Measurements from ENCODE around the gene BRIX1.

BRIX1 gene

DNA sequence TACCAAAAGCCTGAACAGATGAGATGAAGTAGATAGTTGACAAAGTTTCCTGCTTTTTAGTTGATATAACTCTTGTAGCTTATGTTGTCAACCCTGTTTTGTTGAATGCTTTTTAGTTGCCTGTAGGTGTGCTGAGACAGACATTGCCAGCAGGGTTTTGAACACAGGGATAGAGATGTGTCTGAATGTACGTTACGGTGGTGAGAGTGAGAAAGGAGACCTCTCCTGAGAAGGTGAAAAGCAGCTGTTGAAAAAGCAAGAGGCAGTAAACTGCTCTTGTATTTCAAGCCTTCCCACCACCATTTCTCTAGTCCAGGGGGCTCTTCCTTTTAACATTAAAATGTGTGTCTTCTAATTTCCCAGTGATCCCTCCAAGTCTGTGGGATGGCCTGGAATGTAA lies 28.5 kb downstream of the BRIX1 start:
- Histone ChIP-seq H2AFZ (ENCODE audit: low read depth, low read length, severe bottlenecking) (no peak overlapping the region), H3K27ac (ENCODE audit: low read depth, low read length) (no peak overlapping the region), H3K9ac (ENCODE audit: low read length) (no peak overlapping the region), H3K36me3 (ENCODE audit: low read length) (peaks cover 37% of the 10 kb centered on the region; the same call in 1 of the 2 replicates), H4K20me1 (ENCODE audit: low read depth, low read length) (no peaks in the 10 kb centered on the region), H3K79me2 (ENCODE audit: insufficient read depth, low read length) (no peaks in the 10 kb centered on the region), H3K9me2 (replicated peaks; ENCODE audit: insufficient read depth, low read length) (no peaks in the 10 kb centered on the region), H3K9me3 (ENCODE audit: insufficient read depth, low read length) (no peaks in the 10 kb centered on the region), H3K27me3 (ENCODE audit: low read length) (no peaks in the 10 kb centered on the region), H3K4me3 (ENCODE audit: insufficient read depth, low read length, poor library complexity, severe bottlenecking) (no peak overlapping the region), H3K4me2 (ENCODE audit: low read depth, low read length, poor library complexity, severe bottlenecking) (no peak overlapping the region), H3F3A (ENCODE audit: insufficient read depth) (no peaks in the 10 kb centered on the region)
- TF ChIP-seq EZH2phosphoT487 (conservative IDR thresholded peaks at IDR 0.05; ENCODE audit: low read length) (no peak), CTCF (IDR thresholded peaks at IDR 0.05; ENCODE audit: insufficient read depth, low read length, poor library complexity, severe bottlenecking) (no peak)

DNA sequence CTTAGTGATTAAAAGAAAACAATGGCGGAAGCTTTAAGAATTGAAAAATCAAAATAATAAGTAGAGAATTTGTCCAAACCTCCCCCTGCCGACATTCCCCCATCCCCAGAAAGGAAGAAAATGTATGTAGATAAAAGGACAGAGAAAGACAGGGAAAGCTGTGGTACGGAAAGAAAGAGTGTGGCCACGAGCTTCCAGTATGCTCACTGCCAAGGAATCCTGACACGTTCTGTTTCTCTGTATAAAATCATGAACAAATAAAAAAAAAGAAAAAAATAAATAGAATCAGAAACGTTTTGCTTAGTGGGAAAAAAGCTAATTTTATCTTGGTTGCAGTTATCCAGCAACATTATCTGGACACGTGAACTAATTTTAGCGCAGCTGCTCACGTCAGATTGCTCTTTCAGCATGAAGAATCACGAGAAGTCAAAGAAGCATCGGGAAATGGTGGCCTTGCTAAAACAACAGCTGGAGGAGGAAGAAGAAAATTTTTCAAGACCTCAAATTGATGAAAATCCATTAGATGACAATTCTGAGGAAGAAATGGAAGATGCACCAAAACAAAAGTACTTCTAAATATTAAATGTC lies 29.0 kb downstream of the BRIX1 start:
- Histone ChIP-seq H3K79me2 (ENCODE audit: insufficient read depth, low read length) (no peaks in the 10 kb centered on the region), H3K27ac (ENCODE audit: low read depth, low read length) (no peak overlapping the region), H3K4me3 (ENCODE audit: insufficient read depth, low read length, poor library complexity, severe bottlenecking) (no peak overlapping the region), H3K36me3 (ENCODE audit: low read length) (peaks cover 36% of the 10 kb centered on the region; the same call in 1 of the 2 replicates), H3K9me3 (ENCODE audit: insufficient read depth, low read length) (no peaks in the 10 kb centered on the region), H2AFZ (ENCODE audit: low read depth, low read length, severe bottlenecking) (no peak overlapping the region), H3K9ac (ENCODE audit: low read length) (no peak overlapping the region), H4K20me1 (ENCODE audit: low read depth, low read length) (no peaks in the 10 kb centered on the region), H3K27me3 (ENCODE audit: low read length) (no peaks in the 10 kb centered on the region), H3K9me2 (replicated peaks; ENCODE audit: insufficient read depth, low read length) (no peaks in the 10 kb centered on the region), H3F3A (ENCODE audit: insufficient read depth) (no peaks in the 10 kb centered on the region), H3K4me2 (ENCODE audit: low read depth, low read length, poor library complexity, severe bottlenecking) (no peak overlapping the region)
- TF ChIP-seq CTCF (IDR thresholded peaks at IDR 0.05; ENCODE audit: insufficient read depth, low read length, poor library complexity, severe bottlenecking): no peak
- TF ChIP-seq EZH2phosphoT487 (conservative IDR thresholded peaks at IDR 0.05; ENCODE audit: low read length): no peak

DNA sequence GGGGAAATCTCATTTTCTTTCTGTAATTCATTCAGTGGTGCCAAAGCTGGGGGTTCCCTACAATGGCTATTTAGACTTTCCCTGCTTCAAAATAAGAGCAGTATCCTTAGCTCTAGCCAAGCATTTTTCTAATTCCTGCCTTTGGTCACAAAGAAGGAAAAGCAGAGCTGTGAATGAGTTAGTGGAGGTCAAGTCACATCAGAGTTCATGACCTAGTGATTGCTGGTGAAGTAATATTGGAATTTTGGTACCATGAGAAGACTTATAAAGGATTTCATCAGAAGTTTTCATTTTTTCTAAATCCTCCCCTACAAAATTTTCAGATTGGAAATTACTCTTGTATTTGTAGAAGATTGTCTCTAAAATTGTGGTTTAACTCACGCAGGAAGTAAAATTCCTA lies 41.8 kb downstream of the BRIX1 start:
- H3F3A ChIP-seq (ENCODE audit: insufficient read depth): 0 out of 2 replicates have a peak, but pooled peaks cover 4% of the 10 kb centered on the region
- H3K4me2 ChIP-seq (ENCODE audit: low read depth, low read length, poor library complexity, severe bottlenecking): no peak overlapping the region
- peaks cover 19% of the 10 kb centered on the region for H3K36me3 ChIP-seq (ENCODE audit: low read length)
- no peaks in the 10 kb centered on the region for H3K9me2 ChIP-seq (replicated peaks; ENCODE audit: insufficient read depth, low read length)
- no peaks in the 10 kb centered on the region for H3K27me3 ChIP-seq (ENCODE audit: low read length)
- TF ChIP-seq CTCF (IDR thresholded peaks at IDR 0.05; ENCODE audit: insufficient read depth, low read length, poor library complexity, severe bottlenecking) (no peak), EZH2phosphoT487 (conservative IDR thresholded peaks at IDR 0.05; ENCODE audit: low read length) (no peak)
- no peak overlapping the region for H3K4me3 ChIP-seq (ENCODE audit: insufficient read depth, low read length, poor library complexity, severe bottlenecking)
- H3K79me2 ChIP-seq (ENCODE audit: insufficient read depth, low read length): no peaks in the 10 kb centered on the region
- no peak overlapping the region for H2AFZ ChIP-seq (ENCODE audit: low read depth, low read length, severe bottlenecking)
- no peaks in the 10 kb centered on the region for H3K9me3 ChIP-seq (ENCODE audit: insufficient read depth, low read length)
- no peak overlapping the region for H3K9ac ChIP-seq (ENCODE audit: low read length)
- H3K27ac ChIP-seq (ENCODE audit: low read depth, low read length): no peak overlapping the region
- no peaks in the 10 kb centered on the region for H4K20me1 ChIP-seq (ENCODE audit: low read depth, low read length)

Data from SU-DHL-6 (cell line).